T47D (cell line): Measurements from ENCODE around the gene IQCN.

Source experiments
- DNase-seq, 2 experiments: peaks; one replicate each; pipeline versions ENCODE4 v3.0.0 to v3.0.0-alpha.2; 2011 to 2012; ENCODE audit warnings: low read depth in 1 of 2, low spot score in 1 of 2
- JUND ChIP-seq: IDR thresholded peaks from 2 replicates; pipeline ENCODE4 v1.6.1; 2012; ENCODE audit warnings: low read depth
- in situ Hi-C: cut with HindIII; loops from 2 replicates; pipeline ENCODE4 v1.10.0; 2016; ENCODE audit warnings: low sequenced_read_pairs, low pct_unique_long_range_greater_than_20kb

Gene IQCN

DNA sequence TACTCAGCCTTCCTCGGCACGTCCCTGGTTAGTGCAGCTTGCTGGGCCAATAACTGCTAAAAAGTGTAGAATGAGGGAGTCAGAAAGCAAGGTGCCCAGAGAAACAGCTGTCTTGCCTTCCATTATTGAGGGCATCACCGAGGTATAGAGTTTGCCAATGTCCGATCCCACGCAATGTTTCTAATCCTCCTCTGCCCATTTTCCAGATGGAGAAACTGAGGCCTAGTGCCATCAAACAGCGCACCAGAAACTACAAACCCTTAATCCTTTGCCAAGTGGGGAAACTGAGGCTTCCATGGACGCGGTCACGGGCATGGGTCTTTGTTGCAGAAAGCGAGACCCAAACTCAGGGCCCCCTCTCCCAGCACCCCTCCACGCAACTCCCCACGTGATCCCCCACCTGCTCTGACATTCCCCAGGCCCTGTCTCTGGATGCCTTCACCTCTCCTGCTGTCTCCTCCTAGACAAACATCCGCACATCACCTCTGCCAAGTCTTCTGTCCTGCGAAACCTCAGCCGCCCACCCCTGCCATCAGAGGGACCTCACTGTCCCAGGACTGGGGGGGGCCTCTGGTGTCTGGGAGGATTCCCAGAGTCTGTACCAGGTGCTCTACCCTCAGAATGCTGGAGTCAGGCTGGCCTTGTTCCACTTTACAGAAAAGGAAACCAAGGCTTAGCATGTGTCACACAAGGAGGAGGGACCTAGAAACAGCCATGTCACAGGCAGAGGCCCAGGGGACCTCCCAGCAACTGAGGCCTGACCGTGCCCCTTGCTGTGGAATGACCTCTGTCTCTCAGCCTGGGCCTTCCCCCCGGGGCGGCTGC, 47.1 kb downstream of the IQCN start:
- DNase-seq = no peak
- TF ChIP-seq JUND = no peak
- in situ Hi-C loops = no loop called here

DNA sequence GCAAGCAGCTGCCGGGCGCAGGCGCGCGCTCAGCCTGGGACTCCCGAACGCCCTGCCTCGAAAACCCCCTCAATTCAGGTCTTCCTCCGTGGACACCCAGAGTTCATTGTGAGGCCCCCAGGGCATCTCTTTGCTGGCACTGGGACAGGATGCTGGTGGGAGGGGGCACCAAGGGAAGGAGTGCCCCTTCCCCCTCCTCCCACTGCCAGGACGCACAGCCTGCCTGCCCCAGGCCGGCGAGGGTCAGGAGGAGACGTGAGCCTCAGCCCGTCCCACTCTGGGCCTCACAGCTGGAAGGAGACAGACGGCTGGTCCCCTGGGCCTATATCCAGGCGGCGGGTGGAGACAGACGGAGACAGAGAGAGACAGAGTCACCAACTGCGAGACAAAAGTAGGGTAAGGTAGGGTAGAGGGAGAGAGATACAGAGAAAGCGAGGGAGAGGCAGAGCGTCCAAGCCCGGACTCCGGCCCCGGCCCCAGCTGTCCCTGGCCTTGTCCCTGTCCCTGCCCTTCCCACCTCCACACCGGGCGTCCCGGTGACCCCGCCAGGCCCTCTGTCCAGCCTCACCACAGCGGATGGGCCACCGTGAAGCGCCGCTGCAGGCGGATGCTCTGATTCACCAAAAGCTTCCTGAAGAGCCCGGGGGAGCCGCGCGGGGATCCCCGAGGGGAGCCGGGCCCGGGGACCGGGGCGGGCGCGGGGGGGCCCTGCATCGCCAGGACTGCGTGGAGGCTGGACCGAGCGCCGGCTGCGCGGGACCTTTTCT, 48.4 kb downstream of the IQCN start, which contains the start of gene PDE4C:
TSS of gene PDE4C (minus strand) at position 737 of the 767 bp plus-strand sequence. CDS start at position 714, 23 bp downstream.
- no peak for TF ChIP-seq JUND
- no peak for DNase-seq
- in situ Hi-C loops = no loop called here

DNA sequence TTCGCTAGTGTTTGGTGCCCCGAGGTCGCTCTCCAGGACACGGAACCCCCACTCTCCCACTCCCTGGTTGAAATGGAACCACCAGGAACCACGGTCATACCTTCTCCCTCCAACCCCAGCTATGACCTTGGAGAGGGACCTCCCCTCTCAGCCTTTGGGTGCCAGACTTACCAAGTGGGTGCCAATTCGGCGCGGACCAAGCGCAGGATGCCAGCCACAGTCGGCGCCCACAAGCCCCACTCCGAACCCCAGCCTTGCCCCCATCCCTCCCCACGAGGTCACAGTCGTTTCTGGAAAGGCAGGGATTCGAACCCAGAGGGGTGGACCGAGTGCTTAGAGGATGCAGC, 48.9 kb downstream of the IQCN start:
- DNase-seq = no peak
- TF ChIP-seq JUND = no peak
- in situ Hi-C loops = no loop called here

DNA sequence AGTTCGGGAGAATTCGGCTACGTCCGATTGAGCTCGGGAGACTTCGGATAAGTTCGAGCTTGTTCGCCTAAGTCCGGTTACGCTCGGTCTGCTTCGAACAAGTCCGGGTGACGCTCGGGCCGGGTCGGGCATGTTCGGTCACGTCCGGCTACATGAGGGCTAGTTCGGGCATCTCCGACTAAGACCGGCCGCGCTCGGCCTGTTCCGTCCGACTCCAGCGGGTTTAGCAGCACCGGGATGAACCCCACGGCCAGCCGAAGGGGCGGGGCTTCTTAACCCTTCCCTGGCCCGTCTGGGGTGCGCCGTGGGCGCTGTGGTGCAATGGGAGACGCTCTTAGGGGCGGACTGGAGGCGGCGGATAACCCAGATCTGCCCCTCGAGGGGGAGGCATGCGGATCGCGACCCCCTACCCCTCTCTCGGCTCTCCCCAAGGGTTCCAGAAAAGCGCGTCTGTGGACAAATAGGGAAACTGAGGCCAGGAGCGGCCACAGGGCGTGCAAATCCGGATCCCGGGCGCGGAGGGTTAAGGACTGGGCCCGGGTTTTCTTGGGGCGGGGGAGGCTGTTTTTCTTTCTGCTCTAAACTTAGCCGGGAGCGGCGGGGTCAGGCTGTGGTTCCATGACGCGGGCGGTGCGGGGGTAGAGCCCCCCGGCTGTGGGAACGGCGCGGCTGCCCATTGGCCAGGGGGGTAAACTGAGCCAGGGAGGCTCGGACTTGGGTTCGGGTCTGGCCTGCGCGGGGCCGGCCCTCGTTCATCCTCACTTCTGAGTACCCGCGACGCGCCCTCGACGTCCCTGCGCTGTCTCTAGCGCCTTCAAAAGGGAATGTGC, 49.5 kb downstream of the IQCN start:
- in situ Hi-C loops = no loop called here
- TF ChIP-seq JUND = no peak
- peak; percentile 95 to 98 for DNase-seq

DNA sequence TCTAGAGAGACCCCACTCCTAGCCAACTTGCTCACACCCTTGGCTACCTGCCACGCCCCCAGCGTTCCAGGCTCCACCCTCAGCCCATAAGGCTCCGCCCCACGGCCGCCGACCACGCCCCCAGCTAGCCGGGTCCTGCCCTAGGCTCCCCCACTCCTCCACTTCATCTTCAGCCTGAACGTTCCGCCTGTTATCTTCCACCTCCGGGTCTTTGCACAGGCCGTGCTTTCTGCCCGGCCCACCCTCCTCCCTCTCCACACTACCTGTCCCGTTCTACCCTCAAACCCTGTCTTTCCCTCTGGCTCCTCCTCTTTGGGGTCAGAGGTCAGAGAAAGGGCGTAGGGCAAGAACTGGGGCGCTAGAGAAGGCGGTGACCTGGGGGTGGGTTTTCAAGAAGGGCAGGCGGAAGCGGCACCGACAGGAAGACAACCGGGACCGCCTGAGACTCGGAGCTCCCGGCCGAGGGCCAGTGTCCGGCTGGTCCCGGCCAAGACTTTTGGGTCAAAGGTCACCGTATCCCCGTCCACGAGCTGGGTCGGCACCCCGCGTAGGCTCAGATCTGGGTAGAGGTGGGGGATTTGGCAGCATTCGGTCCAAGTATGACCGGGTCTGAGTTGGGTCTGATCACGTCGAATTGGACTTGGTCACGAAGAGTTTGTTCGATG, 50.3 kb downstream of the IQCN start:
- no peak for TF ChIP-seq JUND
- in situ Hi-C loops = no loop called here
- peak in 1 of 2 experiments; percentile 69 for DNase-seq

DNA sequence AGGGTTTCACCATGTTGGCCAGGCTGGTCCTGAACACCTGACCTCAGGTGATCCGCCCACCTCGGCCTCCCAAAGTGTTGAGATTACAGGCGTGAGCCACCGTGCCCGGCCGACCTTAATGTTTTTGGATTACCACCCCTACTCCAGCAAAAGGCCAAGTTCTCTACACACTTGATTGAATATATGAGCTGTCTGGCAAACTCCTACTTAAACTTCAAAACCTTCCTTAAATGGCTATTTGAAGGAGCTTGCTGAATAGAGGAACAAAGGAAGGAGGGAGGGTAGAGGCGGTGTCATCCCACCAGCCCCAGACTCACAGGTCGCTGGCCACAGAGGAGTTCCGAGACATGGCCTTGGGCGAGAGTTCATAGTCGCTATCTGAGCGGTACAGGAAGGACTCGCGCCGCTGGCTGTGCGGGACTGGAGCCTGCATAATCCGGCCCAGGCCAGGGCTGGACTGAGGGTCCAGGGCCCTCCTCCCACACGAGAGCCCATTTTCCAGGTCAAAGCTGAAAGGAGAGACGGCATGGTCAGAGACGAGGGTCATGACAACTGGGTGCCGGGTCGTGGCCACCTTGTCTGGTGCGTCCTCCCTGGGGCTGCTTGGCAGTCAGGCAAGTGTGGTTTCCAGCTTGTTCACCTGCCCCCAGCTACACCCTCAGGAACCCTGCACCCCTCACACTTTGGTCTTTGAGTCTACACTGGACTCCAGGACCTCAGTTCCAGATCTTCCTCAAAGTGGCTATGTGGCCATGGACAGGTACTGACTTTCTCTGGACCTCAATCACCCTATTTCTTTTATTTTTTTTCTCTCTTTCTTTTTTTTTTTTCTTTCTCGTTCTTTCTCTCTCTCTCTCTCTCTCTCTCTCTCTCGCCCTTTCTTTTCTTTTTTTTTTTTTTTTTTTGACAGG, 52.2 kb downstream of the IQCN start:
- no peak for DNase-seq

DNA sequence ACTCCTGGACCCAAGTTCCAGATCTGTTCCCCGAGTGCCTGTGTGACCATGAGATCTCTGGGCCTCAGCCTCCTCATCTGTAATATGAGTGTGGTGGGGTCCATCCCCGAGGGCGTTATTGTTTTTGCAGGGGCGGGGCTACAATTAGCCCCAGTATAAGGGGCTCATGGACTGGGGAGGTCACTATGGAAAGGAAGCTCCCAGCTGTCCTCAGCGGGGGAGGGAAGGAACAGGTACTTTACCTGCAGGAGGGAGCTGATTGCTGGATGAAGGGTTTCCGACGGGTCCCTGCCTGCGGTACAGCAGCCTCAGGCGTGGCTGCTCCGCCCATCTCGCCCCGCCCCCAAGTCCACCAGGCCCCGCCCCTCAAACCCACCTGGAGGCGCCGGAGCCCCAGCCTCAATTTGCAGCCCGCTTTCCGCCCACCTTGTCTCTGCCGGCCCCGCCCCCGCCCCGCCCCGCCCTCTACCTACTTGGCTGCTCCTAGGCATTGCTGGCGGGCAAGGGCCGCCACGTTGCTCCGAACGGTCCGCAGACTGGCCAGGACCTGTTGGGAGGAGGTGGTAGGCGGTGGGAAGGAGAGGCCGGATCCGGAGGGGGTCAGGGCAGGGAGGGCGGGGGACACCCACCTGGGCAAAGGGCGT, 53.5 kb downstream of the IQCN start:
- TF ChIP-seq JUND = no peak
- DNase-seq = peak in 1 of 2 experiments; percentile 32
- in situ Hi-C loops = no loop called here

More for the DNA sequence above, 52.2 kb downstream of the IQCN start:
- TF ChIP-seq JUND = no peak
- in situ Hi-C loops = no loop called here

DNA sequence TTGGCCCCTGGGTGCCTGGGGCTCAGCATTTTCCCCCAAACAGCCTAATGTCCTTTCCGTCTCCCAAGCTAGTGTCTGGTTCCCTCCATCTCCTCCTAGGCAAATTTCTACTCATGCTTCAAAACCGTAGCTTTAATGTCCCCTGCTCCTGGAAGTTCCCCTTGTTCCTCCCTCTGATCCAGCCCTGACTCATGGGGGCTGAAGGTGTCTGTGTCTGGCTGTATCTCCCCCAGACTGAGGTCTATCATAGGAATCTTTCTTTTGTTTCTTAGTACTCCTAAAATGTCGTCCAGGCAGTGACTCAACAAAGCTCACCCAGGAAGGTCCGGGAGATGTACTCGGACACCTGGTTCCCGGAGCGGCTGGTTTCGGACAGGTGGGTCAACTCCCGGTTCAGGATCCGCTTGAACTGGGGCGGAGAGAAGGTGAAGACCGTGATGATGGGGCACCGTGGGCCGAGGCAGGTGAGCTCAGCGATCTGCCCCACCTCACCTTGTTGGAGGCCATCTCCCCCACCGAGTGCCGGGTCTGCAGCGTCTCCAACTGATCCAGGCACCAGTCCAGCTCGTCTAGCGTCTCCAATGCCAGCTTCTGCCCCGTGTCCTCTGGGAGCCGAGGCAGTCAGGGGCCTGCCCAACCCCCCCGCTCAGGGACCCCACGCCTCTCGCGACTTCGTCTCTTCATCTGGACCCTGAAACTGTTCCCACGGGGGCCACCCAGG, 54.2 kb downstream of the IQCN start:
- in situ Hi-C loops = no loop called here
- DNase-seq = no peak
- no peak for TF ChIP-seq JUND

DNA sequence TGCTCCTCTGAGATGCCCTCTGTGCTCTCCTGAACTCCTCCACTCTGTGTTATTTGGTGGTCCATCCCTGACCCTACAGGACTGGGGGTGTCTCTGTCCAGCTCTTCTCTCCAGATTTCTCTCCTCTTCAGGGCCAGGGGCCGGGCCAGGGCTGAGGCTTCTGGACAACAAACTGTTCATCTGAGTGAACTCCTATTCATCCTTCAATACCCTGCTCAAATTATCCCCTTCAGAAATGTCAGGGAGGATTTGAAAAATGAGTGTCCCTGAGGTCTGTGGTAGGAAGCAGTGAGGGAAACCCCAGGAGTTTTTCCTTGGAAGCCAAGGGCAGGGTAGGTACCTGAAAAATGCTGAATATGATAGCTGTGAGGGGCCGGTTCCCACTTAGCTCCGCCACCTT, 55.7 kb downstream of the IQCN start:
- in situ Hi-C loops = no loop called here
- DNase-seq = no peak
- no peak for TF ChIP-seq JUND

DNA sequence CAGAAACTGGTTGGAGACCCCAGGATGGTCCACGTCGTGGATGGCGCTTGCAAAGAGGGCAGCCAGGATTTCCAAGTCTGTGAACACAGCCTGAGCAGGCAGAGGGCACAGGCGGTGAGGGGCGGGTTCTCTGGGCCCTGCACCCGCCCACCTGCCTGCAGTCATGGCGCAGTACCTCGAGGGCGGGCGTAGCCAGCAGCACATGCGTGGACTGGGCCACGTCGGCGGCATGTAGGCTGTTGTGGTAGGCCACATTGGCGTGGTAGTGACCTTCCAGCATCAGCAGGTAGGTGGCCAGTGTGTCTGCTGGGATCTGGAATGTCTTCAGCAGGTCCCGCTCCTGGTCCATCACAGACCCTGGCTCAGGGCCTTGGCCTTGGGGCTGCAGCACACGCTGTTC, 56.1 kb downstream of the IQCN start:
- in situ Hi-C loops = no loop called here
- no peak for DNase-seq
- no peak for TF ChIP-seq JUND
